ENCODE data around the gene MPP7.
"Not testable (repeated sequence)": the region's sequence is repeated elsewhere in the genome, so short reads cannot be mapped to it uniquely, and the experiment has no call there.

The MPP7 gene

GRCh38 chr10:28302638-28303488 is at the start of gene MPP7:
Gene MPP7 (minus strand): TSS chr10:28303064. CDS start chr10:28238604, 64,460 bp downstream.
- DNase-seq (ENCODE audit: low read depth in 1 of 2, low spot score in 1 of 2) = peak; percentile 93 to 95

GRCh38 chr10:28349892-28350291 is 47.0 kb upstream of the MPP7 start:
- DNase-seq (ENCODE audit: low read depth in 1 of 2, low spot score in 1 of 2) = no peak

- no peak for DNase-seq (ENCODE audit: low read depth in 1 of 2, low spot score in 1 of 2)
Measured at GRCh38 chr10:28343987-28344895, 41.4 kb upstream of the MPP7 start.

GRCh38 chr10:28343252-28343651 is 40.4 kb upstream of the MPP7 start:
- DNase-seq (ENCODE audit: low read depth in 1 of 2, low spot score in 1 of 2) = no peak

GRCh38 chr10:28341679-28342078 is 38.8 kb upstream of the MPP7 start:
- not testable (repeated sequence) for DNase-seq (ENCODE audit: low read depth in 1 of 2, low spot score in 1 of 2)

- DNase-seq (ENCODE audit: low read depth in 1 of 2, low spot score in 1 of 2) = no peak
Measured at GRCh38 chr10:28332726-28333125, 29.9 kb upstream of the MPP7 start.

- DNase-seq (ENCODE audit: low read depth in 1 of 2, low spot score in 1 of 2) = no peak
Measured at GRCh38 chr10:28331841-28332240, 29.0 kb upstream of the MPP7 start.

GRCh38 chr10:28331066-28331465 is 28.2 kb upstream of the MPP7 start:
- DNase-seq (ENCODE audit: low read depth in 1 of 2, low spot score in 1 of 2) = no peak

- DNase-seq (ENCODE audit: low read depth in 1 of 2, low spot score in 1 of 2) = no peak
Measured at GRCh38 chr10:28328346-28328745, 25.5 kb upstream of the MPP7 start.

GRCh38 chr10:28327491-28327880 is 24.6 kb upstream of the MPP7 start:
- no peak for DNase-seq (ENCODE audit: low read depth in 1 of 2, low spot score in 1 of 2)

GRCh38 chr10:28326516-28327490 is 23.9 kb upstream of the MPP7 start:
- DNase-seq (ENCODE audit: low read depth in 1 of 2, low spot score in 1 of 2) = no peak

- no peak for DNase-seq (ENCODE audit: low read depth in 1 of 2, low spot score in 1 of 2)
Measured at GRCh38 chr10:28320799-28321198, 17.9 kb upstream of the MPP7 start.

- no peak for DNase-seq (ENCODE audit: low read depth in 1 of 2, low spot score in 1 of 2)
Measured at GRCh38 chr10:28320090-28320489, 17.2 kb upstream of the MPP7 start.

GRCh38 chr10:28319061-28319460 is 16.2 kb upstream of the MPP7 start:
- DNase-seq (ENCODE audit: low read depth in 1 of 2, low spot score in 1 of 2) = not testable (repeated sequence)

GRCh38 chr10:28318626-28319025 is 15.8 kb upstream of the MPP7 start:
- DNase-seq (ENCODE audit: low read depth in 1 of 2, low spot score in 1 of 2) = no peak

GRCh38 chr10:28317760-28318159 is 14.9 kb upstream of the MPP7 start:
- DNase-seq (ENCODE audit: low read depth in 1 of 2, low spot score in 1 of 2) = no peak

GRCh38 chr10:28316696-28317095 is 13.8 kb upstream of the MPP7 start:
- no peak for DNase-seq (ENCODE audit: low read depth in 1 of 2, low spot score in 1 of 2)

GRCh38 chr10:28315140-28315539 is 12.3 kb upstream of the MPP7 start:
- no peak for DNase-seq (ENCODE audit: low read depth in 1 of 2, low spot score in 1 of 2)

GRCh38 chr10:28314211-28314610 is 11.3 kb upstream of the MPP7 start:
- no peak for DNase-seq (ENCODE audit: low read depth in 1 of 2, low spot score in 1 of 2)

- no peak for DNase-seq (ENCODE audit: low read depth in 1 of 2, low spot score in 1 of 2)
Measured at GRCh38 chr10:28312572-28312971, 9.7 kb upstream of the MPP7 start.

GRCh38 chr10:28311104-28311503 is 8.2 kb upstream of the MPP7 start:
- no peak for DNase-seq (ENCODE audit: low read depth in 1 of 2, low spot score in 1 of 2)

Measured in stimulated activated CD4-positive, alpha-beta T cell treated with anti-CD3 and anti-CD28 coated beads, Interleukin-15, amount 100 ng/mL, for 1 hour (primary cell).